Lung (tissue), 12 donors: Measurements from ENCODE around the gene COL4A4. TPM values are rescaled to one million over a fixed set of nuclear protein-coding genes. Genes with fewer than 3 reads are reported as not detected.

Experiments used
- ATAC-seq: fragments of 200-7000 bp; cut with Tn5 transposase; one replicate; pipeline ENCODE4 v1.9.1; 2020; ENCODE audit warnings: moderate number of reproducible peaks; ENCODE audit not compliant: insufficient read depth, low FRiP score
- DNase-seq, 3 donors: peaks; one replicate each; pipeline ENCODE4 v3.0.0-alpha.2; 2013 to 2017
- H3K27ac ChIP-seq, 2 donors: one replicate each; pipeline ENCODE4 v1.5.1; 2013; ENCODE audit warnings: mild to moderate bottlenecking in 2 of 2, moderate library complexity in 2 of 2, control low read depth in 1 of 2, inconsistent platforms in 1 of 2, low read depth in 1 of 2, low read length in 1 of 2
- H3K27me3 ChIP-seq, 3 donors: one replicate each; pipeline ENCODE4 v1.5.1; 2013; ENCODE audit warnings: low read length in 2 of 3; ENCODE audit not compliant: control insufficient read depth in 3 of 3, insufficient read depth in 3 of 3
- H3K36me3 ChIP-seq, 4 donors: one replicate each; pipeline ENCODE4 v1.5.1; 2013; ENCODE audit warnings: low read length in 4 of 4, mild to moderate bottlenecking in 1 of 4, moderate library complexity in 1 of 4; ENCODE audit not compliant: control insufficient read depth in 4 of 4, insufficient read depth in 4 of 4
- H3K4me1 ChIP-seq, 5 donors: one replicate each; pipeline ENCODE4 v1.5.1; 2013; ENCODE audit warnings: low read length in 5 of 5, mild to moderate bottlenecking in 2 of 5, moderate library complexity in 1 of 5; ENCODE audit not compliant: control insufficient read depth in 5 of 5, insufficient read depth in 5 of 5
- H3K4me3 ChIP-seq: one replicate; pipeline ENCODE4 v1.5.1; 2013; ENCODE audit warnings: mild to moderate bottlenecking, control low read depth, moderate library complexity
- H3K9ac ChIP-seq, 2 donors: one replicate each; pipeline ENCODE4 v1.5.1; 2013; ENCODE audit warnings: low read length in 2 of 2, control low read depth in 1 of 2; ENCODE audit not compliant: insufficient read depth in 1 of 2
- H3K9me3 ChIP-seq, 4 donors: one replicate each; pipeline ENCODE4 v1.5.1; 2013; ENCODE audit warnings: low read length in 3 of 4, mild to moderate bottlenecking in 1 of 4, moderate library complexity in 1 of 4; ENCODE audit not compliant: control insufficient read depth in 4 of 4, insufficient read depth in 3 of 4
- CTCF ChIP-seq: IDR thresholded peaks from 2 replicates; pipeline ENCODE4 v1.5.1; 2012; ENCODE audit warnings: mild to moderate bottlenecking; ENCODE audit errors: control extremely low read depth, extremely low read depth
- WGBS, 2 donors: extraction: QIAGEN DNeasy Blood & Tissue Kit; methylation state at CpG; one replicate each; pipeline ENCODE4 v1.1.7; 2013; 5-methylcytosine and 5-hydroxymethylcytosine counted together
- polyA plus RNA-seq, 2 donors: library from polyadenylated mRNA; stranded (reverse); fragments of 200-250 nt; gene quantifications; one replicate each; pipeline ENCODE4 v1.2.1, GENCODE V29; 2013
- total RNA-seq, 2 donors: library from RNA; depleted of rRNA in 1 of 2; stranded (reverse); fragments of >200 nt in 1 of 2; gene quantifications; one replicate each; pipeline ENCODE4 v1.2.1, GENCODE V29; 2014 to 2021
- donor health status: control.
- donor health status: control.
- donor health status: Bipolar disorder and iron deficiency.
- donor health status: healthy.
- donor health status: DM: yes; HTN: yes; CAD: no.

Gene COL4A4
- total and polyA plus RNA-seq, 4 donors: 2.7 to 20.1 (median 9.8) TPM

- H3K9ac ChIP-seq: no peak overlapping the region
- no peaks in the 10 kb centered on the region for H3K27me3 ChIP-seq
- no peak for TF ChIP-seq CTCF
- DNase-seq: no peak
- H3K27ac ChIP-seq: no peak overlapping the region
- peaks cover 0 to 9% (median 0%) of the 10 kb centered on the region in 5 donors for H3K4me1 ChIP-seq
- WGBS, 2 donors: 28 to 36% methylated on average over 1 of the region's 1 CpG
- H3K36me3 ChIP-seq: no peaks in the 10 kb centered on the region
- H3K9me3 ChIP-seq: no peaks in the 10 kb centered on the region
- no peak for ATAC-seq
- H3K4me3 ChIP-seq: no peak overlapping the region
These were observed 22.7 kb upstream of the COL4A4 start for GRCh38 chr2:227186751-227187150.

GRCh38 chr2:227185615-227186232, 21.7 kb upstream of the COL4A4 start:
- no peaks in the 10 kb centered on the region for H3K27me3 ChIP-seq
- H3K4me1 ChIP-seq: peaks cover 0 to 9% (median 0%) of the 10 kb centered on the region in 5 donors
- ATAC-seq: no peak
- no peaks in the 10 kb centered on the region for H3K36me3 ChIP-seq
- H3K4me3 ChIP-seq: no peak overlapping the region
- H3K9ac ChIP-seq: no peak overlapping the region
- WGBS, 2 donors: 79 to 83% methylated on average over 6 of the region's 6 CpGs
- DNase-seq: no peak
- H3K27ac ChIP-seq: no peak overlapping the region
- H3K9me3 ChIP-seq: no peaks in the 10 kb centered on the region
- no peak for TF ChIP-seq CTCF

- Histone ChIP-seq H3K36me3 (no peaks in the 10 kb centered on the region), H3K4me1 (peaks cover 0 to 6% (median 0%) of the 10 kb centered on the region in 5 donors), H3K4me3 (no peak overlapping the region), H3K9me3 (no peaks in the 10 kb centered on the region), H3K27ac (no peak overlapping the region), H3K9ac (no peak overlapping the region), H3K27me3 (no peaks in the 10 kb centered on the region)
- DNase-seq (peak in 2 of 3 donors; percentile 10 to 56), ATAC-seq (peak; percentile 82)
- TF ChIP-seq CTCF: no peak
- 62 to 78% methylated on average over 2 of the region's 2 CpGs for whole genome bisulfite sequencing, 2 donors
These were observed 19.8 kb upstream of the COL4A4 start for GRCh38 chr2:227183657-227184367.
